Coronary artery (tissue), 2 donors: ENCODE results near the gene DPP7.

ENCODE experiments used
- DNase-seq: peaks from one replicate; pipeline ENCODE4 v3.0.0-alpha.2; 2017; ENCODE audit warnings: low spot score
- H3K27ac ChIP-seq, 2 donors: fragments of 200-600 bp; sonication (generic); one replicate each; pipeline ENCODE4 v1.5.1; 2016 to 2019
- H3K4me3 ChIP-seq: fragments of 200-600 bp; sonication (generic); 2 replicates; pipeline ENCODE4 v1.5.1; 2016; ENCODE audit warnings: mild to moderate bottlenecking, moderate library complexity
- TF ChIP-seq, protein P1 (sequence below): fragments of 200-600 bp; sonication (generic); IDR thresholded peaks from one replicate; pipeline ENCODE4 v1.5.1; 2019; ENCODE audit warnings: antibody characterized with exemption

Gene DPP7

DNA sequence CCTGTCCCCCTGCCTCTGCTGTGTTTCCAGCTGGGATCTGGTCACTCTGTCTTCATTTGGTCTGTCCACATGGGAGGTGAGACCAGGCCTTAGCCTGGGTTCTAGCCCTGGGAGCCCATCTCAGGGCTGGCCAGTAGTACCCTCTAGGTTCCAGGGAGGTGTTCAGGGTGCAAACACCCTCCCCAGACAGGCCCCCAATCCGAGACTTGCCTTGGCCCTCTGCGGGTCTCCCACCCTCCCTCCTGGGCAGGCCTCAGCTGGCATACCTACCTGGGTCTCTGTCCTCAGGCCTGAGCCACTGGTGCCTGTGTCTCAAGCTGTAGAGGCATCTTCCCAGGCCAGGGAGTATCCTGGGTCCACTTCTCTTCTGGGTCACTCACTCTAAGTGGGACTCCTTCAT is 43.3 kb downstream of the DPP7 start:
- TF ChIP-seq, protein P1, sequence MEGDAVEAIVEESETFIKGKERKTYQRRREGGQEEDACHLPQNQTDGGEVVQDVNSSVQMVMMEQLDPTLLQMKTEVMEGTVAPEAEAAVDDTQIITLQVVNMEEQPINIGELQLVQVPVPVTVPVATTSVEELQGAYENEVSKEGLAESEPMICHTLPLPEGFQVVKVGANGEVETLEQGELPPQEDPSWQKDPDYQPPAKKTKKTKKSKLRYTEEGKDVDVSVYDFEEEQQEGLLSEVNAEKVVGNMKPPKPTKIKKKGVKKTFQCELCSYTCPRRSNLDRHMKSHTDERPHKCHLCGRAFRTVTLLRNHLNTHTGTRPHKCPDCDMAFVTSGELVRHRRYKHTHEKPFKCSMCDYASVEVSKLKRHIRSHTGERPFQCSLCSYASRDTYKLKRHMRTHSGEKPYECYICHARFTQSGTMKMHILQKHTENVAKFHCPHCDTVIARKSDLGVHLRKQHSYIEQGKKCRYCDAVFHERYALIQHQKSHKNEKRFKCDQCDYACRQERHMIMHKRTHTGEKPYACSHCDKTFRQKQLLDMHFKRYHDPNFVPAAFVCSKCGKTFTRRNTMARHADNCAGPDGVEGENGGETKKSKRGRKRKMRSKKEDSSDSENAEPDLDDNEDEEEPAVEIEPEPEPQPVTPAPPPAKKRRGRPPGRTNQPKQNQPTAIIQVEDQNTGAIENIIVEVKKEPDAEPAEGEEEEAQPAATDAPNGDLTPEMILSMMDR: no peak
- no peak for DNase-seq
- Histone ChIP-seq H3K27ac (peak overlapping the region in 1 of 2 donors; percentile 75), H3K4me3 (peak overlapping the region; percentile 70)

DNA sequence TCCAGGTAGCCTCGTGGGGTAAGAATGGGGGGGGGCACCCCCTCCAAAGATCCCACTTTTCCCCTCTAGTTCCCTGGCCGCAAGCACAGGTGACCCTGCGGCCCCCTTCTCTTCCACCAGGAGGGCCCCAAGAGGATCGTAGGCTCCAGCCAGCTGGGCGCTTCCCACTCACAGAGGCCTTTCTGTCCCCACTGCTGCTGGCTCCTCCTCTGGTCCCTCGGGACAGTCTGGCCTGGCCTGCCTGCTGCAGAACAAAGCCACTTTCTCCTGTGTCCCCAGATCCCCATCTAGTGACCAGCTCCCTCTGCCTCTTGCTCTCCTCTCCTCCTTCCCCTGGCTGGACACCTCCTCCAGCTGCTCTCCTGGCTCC is 43.6 kb downstream of the DPP7 start:
- H3K4me3 ChIP-seq: peak overlapping the region; percentile 70
- TF ChIP-seq, protein P1: no peak
- H3K27ac ChIP-seq: peak overlapping the region in 1 of 2 donors; percentile 75
- no peak for DNase-seq

DNA sequence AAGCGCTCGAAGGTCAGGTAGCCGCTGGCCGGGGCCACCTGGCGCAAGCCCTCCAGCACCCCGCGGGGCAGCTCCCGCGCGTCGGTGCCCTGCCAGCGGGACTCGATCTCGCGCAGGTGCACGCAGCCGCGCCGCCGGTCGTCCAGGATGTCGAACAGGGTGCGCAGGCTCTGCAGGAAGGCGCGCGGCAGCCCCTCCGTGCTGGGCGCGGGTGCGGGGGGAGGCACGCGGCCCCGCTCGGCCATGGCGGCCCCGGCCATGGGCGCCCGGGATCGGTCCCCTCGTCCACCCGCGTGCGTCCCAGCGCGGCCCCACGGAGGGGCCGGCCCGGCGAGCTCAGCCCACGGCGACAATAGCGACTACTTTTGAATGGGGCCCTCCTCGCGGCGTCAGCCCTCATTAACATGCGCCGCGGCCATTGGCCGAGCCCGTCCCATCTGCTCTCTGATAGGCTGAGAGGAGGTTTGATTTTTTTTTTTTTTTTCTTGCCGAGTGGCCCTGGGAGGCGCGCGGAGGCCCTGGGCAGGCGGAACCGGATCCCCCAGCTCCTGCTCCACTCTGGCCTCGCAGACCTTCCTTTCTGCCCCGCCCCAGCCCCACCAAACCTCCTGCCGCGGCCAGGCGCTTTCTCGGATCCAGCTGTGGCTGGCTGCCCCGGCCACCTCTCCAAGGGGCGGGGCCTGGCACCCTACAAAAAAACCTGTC is 44.2 kb downstream of the DPP7 start, which contains the start of gene SAPCD2:
Gene SAPCD2 (minus strand): TSS at position 357 of the 705 bp plus-strand sequence. CDS start 97 bp downstream, at position 260.
- no peak for DNase-seq
- Histone ChIP-seq H3K4me3 (peak within 1 kb of the TSS; percentile 70), H3K27ac (peak within 1 kb of the TSS in 1 of 2 donors; percentile 75)
- TF ChIP-seq, protein P1: no peak

DNA sequence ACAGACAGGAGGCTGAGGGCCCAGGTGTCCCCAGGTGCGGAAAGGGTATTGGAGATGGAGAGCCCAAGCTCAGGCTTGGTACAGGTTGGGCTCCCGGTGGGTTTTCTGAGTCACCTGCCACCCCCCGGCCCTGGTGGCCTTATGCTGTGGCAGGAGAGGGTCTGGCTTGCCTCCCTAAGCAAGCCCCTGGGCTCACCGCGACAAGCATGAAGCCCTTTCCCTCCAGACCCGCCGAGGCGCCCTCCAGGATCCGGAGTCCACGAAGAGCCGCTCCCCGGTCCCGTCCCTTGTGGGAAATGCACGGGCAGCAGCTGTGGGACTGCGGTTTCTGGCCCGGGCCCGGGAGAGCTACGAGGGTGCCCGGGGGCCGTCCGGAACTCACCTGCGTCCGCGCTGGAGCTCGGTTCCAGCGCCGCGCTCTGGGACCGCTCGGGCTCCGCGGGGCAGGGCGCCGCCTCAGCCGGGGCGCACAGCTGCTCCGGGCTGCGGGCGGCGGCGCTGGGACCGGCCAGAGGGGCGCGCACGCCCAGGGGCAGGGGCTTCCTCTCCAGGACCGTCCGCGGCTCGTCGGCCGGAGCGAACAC is 44.9 kb downstream of the DPP7 start:
- TF ChIP-seq, protein P1: no peak
- no peak for DNase-seq
- Histone ChIP-seq H3K4me3 (peak overlapping the region; percentile 70), H3K27ac (no peak overlapping the region)

DNA sequence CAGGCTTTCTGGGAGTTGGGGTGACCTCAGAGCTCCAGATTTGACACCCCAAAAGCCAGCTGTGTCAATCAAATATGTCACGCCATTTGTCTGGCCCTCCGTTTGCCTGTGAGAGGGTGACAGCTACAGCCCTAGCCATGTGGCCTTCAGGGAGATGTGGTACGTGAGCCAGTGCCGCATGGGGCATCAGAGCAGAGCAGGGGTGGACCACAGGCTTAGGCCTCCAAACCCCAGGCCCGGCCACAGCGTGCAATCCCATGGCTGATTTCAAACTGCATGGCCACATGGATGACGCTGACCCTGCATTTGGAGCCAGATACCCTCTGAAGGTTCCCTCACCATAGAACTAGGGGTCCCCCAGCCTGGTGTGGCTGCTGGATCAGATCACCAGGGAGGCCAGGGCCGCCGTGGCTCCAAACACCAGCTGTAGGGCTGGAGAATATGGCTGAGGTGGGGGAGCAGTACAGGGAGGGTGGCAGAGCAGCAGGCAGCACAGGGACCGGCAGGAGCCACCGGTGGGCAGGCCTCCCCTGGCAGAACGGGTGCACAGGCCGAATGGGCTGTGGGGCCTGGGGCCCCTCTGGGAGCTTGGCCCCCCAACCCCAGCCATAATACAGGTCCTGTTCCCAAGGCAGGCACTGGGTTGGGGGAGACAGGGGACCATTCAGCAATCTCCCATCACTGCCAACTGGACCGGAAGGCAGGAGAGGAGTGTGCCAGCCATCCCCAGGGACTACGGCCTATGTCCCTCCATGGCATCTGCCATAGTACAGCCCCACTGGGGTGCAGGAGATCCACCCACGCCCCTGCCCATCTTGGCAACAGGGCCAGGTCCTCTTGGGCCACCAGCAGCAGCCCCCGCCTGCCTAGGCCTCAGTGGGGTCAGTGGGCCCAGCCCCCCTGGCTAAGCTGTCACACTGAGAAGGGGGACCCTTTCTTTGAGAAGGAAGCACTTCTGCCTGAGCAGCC is 45.7 kb downstream of the DPP7 start:
- TF ChIP-seq, protein P1: no peak
- no peak overlapping the region for H3K4me3 ChIP-seq

DNA sequence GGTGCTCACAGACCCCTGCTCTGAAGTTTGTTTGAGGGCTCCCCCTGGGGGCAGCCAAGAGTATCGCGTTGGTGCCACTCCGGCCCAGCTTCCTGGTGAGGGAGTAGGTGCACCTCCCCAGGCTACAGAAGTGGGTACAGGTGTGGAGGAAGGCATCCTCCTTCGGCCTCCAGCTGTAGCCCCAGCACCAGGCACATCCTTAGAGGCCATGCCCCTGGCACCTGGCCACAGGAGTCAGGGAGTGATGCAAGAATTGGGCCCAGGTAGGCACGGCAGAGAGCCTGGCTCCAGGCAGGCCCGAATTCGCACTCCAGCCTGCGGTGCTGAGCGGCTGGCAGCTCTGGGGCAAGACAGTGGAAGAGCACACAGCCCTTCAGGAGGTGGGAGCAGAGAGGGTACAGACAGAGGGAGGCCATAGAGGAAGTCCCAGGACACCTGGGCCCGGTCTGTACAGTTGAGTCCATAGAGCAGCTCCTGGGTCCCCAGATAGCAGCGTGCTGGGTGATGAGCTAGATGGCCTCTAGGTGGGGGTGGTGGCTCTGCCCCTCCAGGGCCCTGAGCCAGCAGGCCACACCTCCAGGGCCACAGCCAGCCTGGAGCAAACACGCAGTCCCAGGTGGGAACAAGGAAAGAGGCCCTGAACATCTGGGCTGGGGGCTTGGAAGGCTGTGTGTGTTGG is 46.5 kb downstream of the DPP7 start:
- Histone ChIP-seq H3K4me3 (no peak overlapping the region), H3K27ac (no peak overlapping the region)
- DNase-seq: no peak
- TF ChIP-seq, protein P1: peak; percentile 75

More for the DNA sequence above, 45.7 kb downstream of the DPP7 start:
- H3K27ac ChIP-seq: no peak overlapping the region
- no peak for DNase-seq
